Gastroesophageal sphincter (tissue), 4 donors: ENCODE data around the gene ARMC2. TPM values are rescaled to one million over a fixed set of nuclear protein-coding genes. Genes with fewer than 3 reads are reported as not detected.
A peak's percentile ranks its signal among the peaks of the same experiment; 100 is the strongest.

Experiments used
- ATAC-seq: fragments of 150-250 bp; one replicate; pipeline ENCODE4 v1.9.1; 2016; ENCODE audit warnings: mild to moderate bottlenecking, moderate library complexity
- H3K27ac ChIP-seq, 4 donors: fragments of 200-600 bp; sonication (generic) in 3 of 4; 1 replicate in 3 of 4; 2 replicates in 1 of 4; pipeline ENCODE4 v1.5.1; 2016 to 2019
- H3K27me3 ChIP-seq: fragments of 200-600 bp; sonication (generic); one replicate; pipeline ENCODE4 v1.5.1; 2019
- H3K36me3 ChIP-seq, 2 donors: fragments of 200-600 bp; sonication (generic); one replicate each; pipeline ENCODE4 v1.5.1; 2019; ENCODE audit warnings: control low read depth in 1 of 2
- H3K4me1 ChIP-seq, 3 donors: fragments of 200-600 bp; sonication (generic); 1 replicate in 2 of 3; 2 replicates in 1 of 3; pipeline ENCODE4 v1.5.1; 2016 to 2019; ENCODE audit warnings: control low read depth in 2 of 3
- H3K4me3 ChIP-seq, 2 donors: fragments of 200-600 bp; sonication (generic); one replicate each; pipeline ENCODE4 v1.5.1; 2019; ENCODE audit warnings: mild to moderate bottlenecking in 1 of 2, moderate library complexity in 1 of 2
- H3K9me3 ChIP-seq, 3 donors: fragments of 200-600 bp; sonication (generic); one replicate each; pipeline ENCODE4 v1.5.1; 2017 to 2019; ENCODE audit warnings: control low read depth in 2 of 3
- CTCF ChIP-seq, 4 experiments: fragments of 200-600 bp in 2 of 4; fragments of 450-650 bp in 2 of 4; sonication (generic) in 1 of 4; IDR thresholded peaks; one replicate each; pipeline ENCODE4 v1.5.1; 2017 to 2019; ENCODE audit warnings: antibody characterized with exemption in 4 of 4, mild to moderate bottlenecking in 2 of 4, moderate library complexity in 2 of 4
- EP300 ChIP-seq: sonication (generic); formaldehyde crosslinking; IDR thresholded peaks from one replicate; pipeline ENCODE4 v1.6.1; 2017; ENCODE audit warnings: antibody characterized with exemption, mild to moderate bottlenecking
- POLR2A ChIP-seq, 2 donors: fragments of 450-650 bp; IDR thresholded peaks; one replicate each; pipeline ENCODE4 v1.6.1; 2017; ENCODE audit warnings: antibody characterized with exemption in 2 of 2, mild to moderate bottlenecking in 2 of 2, moderate library complexity in 1 of 2
- POLR2AphosphoS5 ChIP-seq: sonication (generic); formaldehyde crosslinking; IDR thresholded peaks from one replicate; pipeline ENCODE4 v1.6.1; 2017; ENCODE audit warnings: antibody characterized with exemption
- WGBS, 2 donors: methylation state at CpG; one replicate each; pipeline ENCODE4 v1.1.5; 2018; ENCODE audit warnings: low coverage in 1 of 2; 5-methylcytosine and 5-hydroxymethylcytosine counted together
- total RNA-seq, 4 donors: library from RNA; depleted of rRNA; stranded (reverse); fragments of >200 nt; gene quantifications; one replicate each; pipeline ENCODE4 v1.1.0, GENCODE V29; 2016

Gene ARMC2
- total RNA-seq, 4 donors from 2014 or later, result 2.8 to 3.9 (median 3.5) TPM

- no peak for ATAC-seq
- TF ChIP-seq EP300 (no peak), CTCF (IDR thresholded peaks at IDR 0.05) (no peak), POLR2AphosphoS5 (no peak)
- H3K36me3 ChIP-seq, result no peaks in the 10 kb centered on the region
- no peaks in the 10 kb centered on the region for H3K27me3 ChIP-seq
- H3K4me3 ChIP-seq, result no peak overlapping the region
- H3K9me3 ChIP-seq, result no peaks in the 10 kb centered on the region
- no peak overlapping the region for H3K27ac ChIP-seq
- 82 to 100% methylated on average over 1 to 3 of the region's 3 CpGs for WGBS, 2 donors
- H3K4me1 ChIP-seq, result peaks cover 0 to 12% (median 0%) of the 10 kb centered on the region in 3 donors
Observed at GRCh38 chr6:108836061-108836460, 12.2 kb upstream of the ARMC2 start.

GRCh38 chr6:108837236-108837971 lies 10.8 kb upstream of the ARMC2 start:
- H3K4me1 ChIP-seq, result peaks cover 0 to 12% (median 0%) of the 10 kb centered on the region in 3 donors
- peak overlapping the region in 1 of 4 donors; percentile 37 for H3K27ac ChIP-seq
- no peaks in the 10 kb centered on the region for H3K9me3 ChIP-seq
- 69 to 73% methylated on average over 3 to 4 of the region's 4 CpGs for WGBS, 2 donors
- no peaks in the 10 kb centered on the region for H3K36me3 ChIP-seq
- no peak overlapping the region for H3K4me3 ChIP-seq
- ATAC-seq, result no peak
- H3K27me3 ChIP-seq, result no peaks in the 10 kb centered on the region
- TF ChIP-seq POLR2AphosphoS5 (no peak), EP300 (no peak)

- WGBS, 2 donors, result 63 to 68% methylated on average over 12 to 15 of the region's 24 CpGs
- ATAC-seq, result no peak
- no peaks in the 10 kb centered on the region for H3K9me3 ChIP-seq
- TF ChIP-seq EP300, result no peak
- TF ChIP-seq POLR2AphosphoS5, result no peak
- no peak for TF ChIP-seq POLR2A (IDR thresholded peaks at IDR 0.05)
- no peak for TF ChIP-seq CTCF (IDR thresholded peaks at IDR 0.05)
- peak overlapping the region in 1 of 4 donors; percentile 37 for H3K27ac ChIP-seq
- H3K4me3 ChIP-seq, result no peak overlapping the region
- no peaks in the 10 kb centered on the region for H3K36me3 ChIP-seq
- H3K4me1 ChIP-seq, result peaks cover 0 to 12% (median 0%) of the 10 kb centered on the region in 3 donors
- H3K27me3 ChIP-seq, result no peaks in the 10 kb centered on the region
Observed at GRCh38 chr6:108838101-108838717, 10.0 kb upstream of the ARMC2 start.

- H3K9me3 ChIP-seq, result no peaks in the 10 kb centered on the region
- 55 to 69% methylated on average over 4 of the region's 9 CpGs for WGBS, 2 donors
- no peak overlapping the region for H3K27ac ChIP-seq
- peaks cover 0 to 12% (median 0%) of the 10 kb centered on the region in 3 donors for H3K4me1 ChIP-seq
- no peak overlapping the region for H3K4me3 ChIP-seq
- TF ChIP-seq POLR2A (IDR thresholded peaks at IDR 0.05) (no peak), POLR2AphosphoS5 (no peak), CTCF (IDR thresholded peaks at IDR 0.05) (no peak), EP300 (no peak)
- no peak for ATAC-seq
- H3K36me3 ChIP-seq, result no peaks in the 10 kb centered on the region
- no peaks in the 10 kb centered on the region for H3K27me3 ChIP-seq
Observed at GRCh38 chr6:108839083-108839642, 9.1 kb upstream of the ARMC2 start.

GRCh38 chr6:108840919-108841318 lies 7.3 kb upstream of the ARMC2 start:
- TF ChIP-seq POLR2AphosphoS5 (no peak), POLR2A (IDR thresholded peaks at IDR 0.05) (no peak), CTCF (IDR thresholded peaks at IDR 0.05) (no peak), EP300 (no peak)
- H3K27ac ChIP-seq, result peak overlapping the region in 2 of 4 donors; percentile 22 to 50

More at GRCh38 chr6:108840919-108841318, 7.3 kb upstream of the ARMC2 start:
- H3K4me3 ChIP-seq, result no peak overlapping the region
- 65 to 69% methylated on average over 3 of the region's 4 CpGs for WGBS, 2 donors
- H3K36me3 ChIP-seq, result no peaks in the 10 kb centered on the region
- H3K4me1 ChIP-seq, result no peaks in the 10 kb centered on the region
- H3K9me3 ChIP-seq, result no peaks in the 10 kb centered on the region
- H3K27me3 ChIP-seq, result no peaks in the 10 kb centered on the region
- ATAC-seq, result peak; percentile 2
